ENCODE results near the gene LBX2.

LBX2 gene

GRCh38 chr2:74515981-74516633 lies 16.7 kb upstream of the LBX2 start:
- TF ChIP-seq REST (IDR thresholded peaks at IDR 0.05; ENCODE audit: insufficient read depth in 1 of 2, low read depth in 2 of 2, low read length in 2 of 2) (no peak), SIN3A (IDR thresholded peaks at IDR 0.05; ENCODE audit: borderline replicate concordance, insufficient read depth, low read length) (no peak), FOXP2 (optimal IDR thresholded peaks at IDR 0.05; ENCODE audit: borderline replicate concordance, extremely low read depth, extremely low read length, insufficient read depth) (no peak), POLR2AphosphoS5 (IDR thresholded peaks at IDR 0.05; ENCODE audit: low read depth, low read length) (no peak), TAF1 (IDR thresholded peaks at IDR 0.05; ENCODE audit: borderline replicate concordance, insufficient read depth, low read length) (no peak)

GRCh38 chr2:74515271-74515980 lies 16.0 kb upstream of the LBX2 start:
- no peak for TF ChIP-seq REST (IDR thresholded peaks at IDR 0.05; ENCODE audit: insufficient read depth in 1 of 2, low read depth in 2 of 2, low read length in 2 of 2)

- no peak for TF ChIP-seq REST (IDR thresholded peaks at IDR 0.05; ENCODE audit: insufficient read depth in 1 of 2, low read depth in 2 of 2, low read length in 2 of 2)
- TF ChIP-seq POLR2AphosphoS5 (IDR thresholded peaks at IDR 0.05; ENCODE audit: low read depth, low read length): no peak
- TF ChIP-seq FOXP2 (optimal IDR thresholded peaks at IDR 0.05; ENCODE audit: borderline replicate concordance, extremely low read depth, extremely low read length, insufficient read depth): no peak
- TF ChIP-seq TAF1 (IDR thresholded peaks at IDR 0.05; ENCODE audit: borderline replicate concordance, insufficient read depth, low read length): no peak
- TF ChIP-seq SIN3A (IDR thresholded peaks at IDR 0.05; ENCODE audit: borderline replicate concordance, insufficient read depth, low read length): no peak
Measured at GRCh38 chr2:74514368-74515270, 15.2 kb upstream of the LBX2 start, which contains the start of gene TLX2. Gene TLX2, plus strand, starts transcription at chr2:74514450. Its CDS starts 357 bp downstream, at chr2:74514807.

DNA sequence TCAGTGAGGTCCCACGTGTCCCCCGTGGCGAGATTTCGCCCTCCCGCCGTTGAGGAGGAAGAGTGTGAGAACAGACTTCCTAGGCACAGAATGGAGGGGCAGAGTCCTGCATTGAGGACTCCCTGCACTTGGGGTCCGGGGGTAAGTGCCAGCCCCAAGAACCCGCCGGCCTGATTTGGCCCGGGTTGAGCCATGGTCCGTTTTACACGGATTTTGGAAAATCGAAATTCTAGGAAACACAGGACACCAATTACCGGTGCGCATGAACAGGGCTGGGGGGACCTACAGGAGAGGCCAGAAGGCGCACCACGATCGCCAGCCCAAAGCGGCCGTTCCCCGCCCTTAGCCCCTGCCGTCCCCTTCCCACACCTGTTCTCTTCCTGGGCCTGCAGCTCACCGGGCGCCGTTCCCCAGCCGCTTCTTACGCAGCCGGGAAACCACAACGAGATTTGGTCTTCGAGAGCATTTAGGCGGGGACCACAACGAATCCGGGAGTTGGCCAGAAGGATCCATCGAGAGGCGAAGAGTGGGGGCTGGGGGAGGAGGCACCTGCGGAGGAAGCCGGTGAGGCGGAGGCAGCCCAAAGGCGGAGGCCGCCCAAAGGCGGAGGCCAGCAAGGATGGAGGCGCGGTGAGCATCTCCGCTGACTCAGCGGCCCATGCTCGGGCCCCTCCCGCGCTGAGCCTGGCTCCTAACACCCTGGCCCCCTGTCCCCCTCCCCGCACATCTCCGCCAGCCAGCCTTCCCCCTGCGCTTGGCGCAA lies 14.4 kb upstream of the LBX2 start:
- TF ChIP-seq POLR2AphosphoS5 (IDR thresholded peaks at IDR 0.05; ENCODE audit: low read depth, low read length) (no peak), FOXP2 (optimal IDR thresholded peaks at IDR 0.05; ENCODE audit: borderline replicate concordance, extremely low read depth, extremely low read length, insufficient read depth) (no peak), REST (IDR thresholded peaks at IDR 0.05; ENCODE audit: insufficient read depth in 1 of 2, low read depth in 2 of 2, low read length in 2 of 2) (no peak), SIN3A (IDR thresholded peaks at IDR 0.05; ENCODE audit: borderline replicate concordance, insufficient read depth, low read length) (no peak), TAF1 (IDR thresholded peaks at IDR 0.05; ENCODE audit: borderline replicate concordance, insufficient read depth, low read length) (no peak)

All from PFSK-1 (cell line).